ENCODE measurements around the gene WDR72.
A peak's percentile ranks its signal among the peaks of the same experiment; 100 is the strongest.
"Not testable (repeated sequence)": the region's sequence is repeated elsewhere in the genome, so short reads cannot be mapped to it uniquely, and the experiment has no call there.

Gene WDR72

DNA sequence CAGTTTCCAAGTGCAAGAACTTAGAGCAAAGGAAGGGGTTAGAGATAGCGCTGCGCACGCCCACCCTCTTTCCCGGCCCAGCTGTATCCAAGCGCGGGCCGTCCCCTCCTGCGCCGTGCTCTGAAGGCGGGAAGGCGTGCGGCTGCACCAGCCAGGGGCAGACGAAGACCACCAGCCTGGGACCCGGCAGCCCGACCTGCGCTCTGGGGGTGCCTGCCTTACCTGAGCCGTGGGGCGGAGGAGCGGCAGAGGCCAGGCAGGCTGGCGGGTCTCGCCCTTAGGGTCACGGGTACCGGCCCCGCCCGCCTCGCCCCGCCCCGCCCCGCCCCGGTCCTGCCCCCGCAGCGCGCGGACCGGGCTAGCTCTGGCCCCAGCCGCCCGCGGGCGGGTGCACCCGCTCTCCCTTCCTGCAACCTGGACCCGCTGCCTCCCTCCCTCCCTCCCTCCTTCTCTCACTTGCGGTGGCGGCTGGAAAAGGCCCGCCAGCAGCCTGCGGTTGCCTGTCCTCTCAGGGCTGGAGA, at the start of gene WDR72:
Gene WDR72, minus strand, starts transcription at position 253 of the 521 bp plus-strand sequence. CDS start 26,514 bp downstream, outside the sequence.
- DNase-seq = no peak

DNA sequence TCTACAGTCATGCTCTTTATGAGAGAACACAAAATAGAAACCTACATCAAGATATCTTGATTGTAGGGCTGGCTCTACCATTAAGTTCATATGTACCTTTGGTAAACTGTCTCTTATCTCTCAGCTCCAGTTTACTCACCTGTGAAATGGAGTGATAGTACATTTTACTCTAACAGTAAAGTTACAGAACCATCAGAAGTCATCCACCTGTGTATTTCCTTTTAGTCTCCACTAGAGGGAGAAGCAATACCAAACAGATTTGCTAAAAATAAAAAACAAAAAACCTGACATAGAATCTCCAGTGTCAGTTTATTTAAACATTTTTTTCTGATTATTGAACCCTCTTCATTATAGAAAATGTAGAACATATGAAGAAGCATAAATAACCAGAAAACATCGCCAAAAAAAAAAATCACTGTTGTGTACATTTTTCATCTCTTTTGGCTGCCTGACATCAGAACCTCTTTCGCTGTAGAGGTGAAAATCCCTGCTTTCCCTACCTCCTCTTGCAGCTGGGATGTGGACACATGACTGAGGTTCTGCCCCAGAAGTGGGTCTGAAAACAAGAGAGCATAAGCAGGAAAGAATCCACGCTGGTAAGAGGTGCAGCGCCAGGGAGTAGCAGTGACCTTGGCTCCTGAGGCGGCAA, 48.7 kb upstream of the WDR72 start:
- peak; percentile 47 for DNase-seq

DNA sequence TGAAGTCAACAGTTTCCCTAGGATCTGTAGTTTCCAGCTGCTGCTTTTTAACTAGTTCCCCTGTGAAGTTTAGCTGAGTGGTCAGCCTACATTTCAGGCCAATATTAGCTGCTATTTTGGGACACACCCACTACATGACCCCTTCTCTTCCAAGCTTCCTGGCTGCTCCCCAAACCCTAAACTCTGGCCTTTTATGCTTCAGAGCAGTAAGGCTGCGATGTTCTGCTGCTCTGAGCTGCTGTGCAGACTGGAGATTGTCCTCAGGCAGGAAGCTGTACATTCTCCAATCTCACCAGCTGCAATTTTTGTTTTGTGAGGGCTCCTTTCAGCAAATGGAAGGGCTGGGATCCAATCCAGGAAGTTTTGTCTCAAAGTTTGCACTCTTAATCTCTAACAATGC, 48.0 kb upstream of the WDR72 start:
- no peak for DNase-seq

DNA sequence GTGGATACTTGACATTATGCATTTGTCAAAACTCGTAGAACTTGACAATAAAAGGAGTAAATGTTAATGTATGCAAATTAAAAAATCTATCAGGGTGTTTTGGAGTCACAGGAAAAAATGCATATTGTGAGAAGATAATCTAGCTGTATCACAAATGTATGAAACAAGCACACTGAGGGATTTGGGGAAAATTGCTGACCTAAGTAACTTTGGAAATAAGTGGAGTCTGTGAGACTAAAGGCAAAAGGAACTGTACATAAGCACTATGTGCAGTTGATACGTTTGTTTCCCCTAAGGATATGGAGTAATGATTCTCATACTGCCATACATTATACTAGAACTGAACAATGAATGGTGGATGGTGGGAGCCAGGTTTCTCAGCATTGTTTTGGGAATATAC, 43.2 kb upstream of the WDR72 start:
- DNase-seq = no peak

DNA sequence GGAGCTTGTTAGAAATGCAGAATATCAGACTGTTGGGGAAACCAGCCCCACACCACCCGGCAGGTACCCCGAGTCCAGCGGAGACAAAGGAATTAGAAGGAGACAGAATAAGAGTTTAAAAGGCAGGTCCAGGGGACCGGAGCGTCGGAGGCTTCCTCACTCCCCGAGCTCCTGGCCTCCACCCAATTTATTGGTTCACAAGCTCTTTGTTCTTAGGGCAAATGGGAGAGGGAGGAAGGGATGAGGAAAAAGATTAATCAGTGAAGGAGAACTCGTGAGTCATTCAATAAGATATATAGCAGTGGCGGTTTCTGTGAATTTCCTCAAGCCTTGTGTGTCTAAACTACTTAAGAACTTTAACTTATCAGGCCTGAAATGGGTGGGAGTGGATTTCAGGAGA, 32.1 kb upstream of the WDR72 start:
- DNase-seq = peak; percentile 81

DNA sequence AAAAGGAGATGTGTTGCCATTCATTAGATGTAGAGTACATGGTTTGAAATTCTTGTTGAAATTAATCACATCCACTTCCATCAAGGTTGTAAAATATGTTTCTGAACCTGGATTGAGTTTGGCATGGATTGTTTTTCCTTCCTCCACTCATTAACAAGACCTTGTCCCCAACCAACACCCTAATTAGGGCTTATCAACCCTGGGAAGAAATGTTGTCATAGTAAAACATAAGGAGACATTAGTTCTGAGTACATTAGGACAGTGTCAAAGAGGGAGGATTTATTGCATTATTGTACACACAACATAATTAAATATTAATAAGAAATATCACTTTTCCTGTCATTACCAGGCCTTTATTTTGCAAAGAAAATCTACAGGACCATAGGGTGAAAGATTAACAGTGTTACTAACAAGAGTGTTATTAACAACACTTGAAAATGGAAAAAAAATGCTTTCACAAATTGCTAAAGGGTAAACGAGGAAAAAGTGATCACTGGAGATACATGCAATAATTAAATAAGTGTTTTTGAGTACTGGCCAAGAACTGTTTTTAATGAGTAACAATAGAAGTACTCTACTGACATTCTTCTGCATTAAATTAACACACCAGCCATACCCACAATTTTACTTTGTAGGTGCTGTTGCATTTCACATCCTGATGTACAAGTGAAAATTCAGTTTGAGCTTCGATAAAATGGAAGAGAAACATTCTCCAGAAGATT, 30.4 kb upstream of the WDR72 start:
- DNase-seq = no peak

DNA sequence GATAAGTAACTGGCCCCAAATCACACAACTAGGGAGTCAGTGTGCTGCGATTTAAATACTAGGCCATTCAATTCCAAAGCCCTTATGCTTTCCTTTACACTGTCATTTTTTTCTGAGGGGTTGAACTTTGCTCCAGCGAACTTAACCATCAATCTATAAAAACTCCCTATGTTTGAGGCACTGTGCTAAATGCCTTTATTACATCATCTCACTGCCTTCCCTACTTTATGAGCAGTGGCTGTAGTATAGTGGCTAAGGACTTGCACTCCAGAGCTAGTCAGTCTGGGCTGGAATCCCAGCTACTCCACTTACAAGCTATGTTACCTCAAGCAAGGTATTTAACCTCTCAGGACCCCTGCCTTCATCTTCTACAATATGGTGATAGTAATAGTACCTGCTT, 26.9 kb upstream of the WDR72 start:
- DNase-seq = no peak

DNA sequence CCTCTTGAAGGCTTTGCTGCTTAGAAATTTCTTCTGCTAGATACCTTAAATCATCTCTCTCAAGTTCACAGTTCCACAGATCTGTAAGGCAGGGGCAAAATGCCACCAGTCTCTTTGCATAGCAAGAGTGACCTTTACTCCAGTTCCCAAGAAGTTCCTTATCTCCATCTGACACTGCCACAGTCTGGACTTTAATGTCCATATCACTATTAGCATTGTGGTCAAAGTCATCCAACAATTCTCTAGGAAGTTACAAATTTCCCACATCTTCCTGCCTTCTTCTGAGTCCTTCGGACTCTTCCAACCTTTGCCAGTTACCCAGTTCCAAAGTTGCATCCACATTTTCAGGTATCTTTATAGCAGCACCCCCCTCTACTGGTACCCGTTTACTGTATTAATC, 25.8 kb upstream of the WDR72 start:
- DNase-seq = not testable (repeated sequence)

DNA sequence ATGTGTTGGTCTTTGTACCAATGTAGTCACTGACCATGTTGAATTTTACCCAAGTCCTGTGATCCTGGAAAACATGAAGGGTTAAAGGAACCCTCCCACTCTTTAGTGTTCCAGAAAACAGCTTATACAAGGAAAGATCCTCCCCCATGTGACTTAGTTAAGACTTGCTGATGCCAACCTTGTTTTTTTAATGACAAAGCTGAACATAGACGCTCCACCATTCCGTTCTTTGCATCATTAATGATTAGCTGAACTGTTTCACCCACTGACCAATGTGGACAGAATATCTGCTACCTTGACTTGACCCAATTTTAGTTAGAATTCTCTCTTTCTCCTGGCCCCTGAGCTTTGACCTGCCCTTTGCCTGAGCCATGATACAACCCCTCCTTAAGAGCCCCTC, 3.5 kb upstream of the WDR72 start:
- peak; percentile 72 for DNase-seq

DNA sequence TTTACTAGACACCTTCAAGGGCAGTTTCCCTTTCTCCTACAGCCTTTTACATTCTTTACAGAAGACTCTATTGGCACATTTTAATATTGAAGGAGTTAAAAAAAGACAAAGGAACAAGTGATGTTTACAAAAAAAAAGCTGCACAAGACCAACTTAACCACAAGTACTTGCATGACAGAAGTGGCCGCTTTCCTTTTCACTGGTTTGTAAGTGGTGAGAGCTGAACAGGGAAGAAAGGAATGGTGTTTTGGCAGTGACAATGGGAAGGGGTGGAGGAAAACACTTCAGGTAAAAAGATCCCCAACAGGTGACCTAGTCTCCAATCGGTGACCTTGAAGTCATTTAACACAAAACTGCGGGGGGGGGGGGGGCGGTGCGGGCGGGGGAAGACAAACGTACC, 1.1 kb downstream of the WDR72 start:
- no peak for DNase-seq

DNA sequence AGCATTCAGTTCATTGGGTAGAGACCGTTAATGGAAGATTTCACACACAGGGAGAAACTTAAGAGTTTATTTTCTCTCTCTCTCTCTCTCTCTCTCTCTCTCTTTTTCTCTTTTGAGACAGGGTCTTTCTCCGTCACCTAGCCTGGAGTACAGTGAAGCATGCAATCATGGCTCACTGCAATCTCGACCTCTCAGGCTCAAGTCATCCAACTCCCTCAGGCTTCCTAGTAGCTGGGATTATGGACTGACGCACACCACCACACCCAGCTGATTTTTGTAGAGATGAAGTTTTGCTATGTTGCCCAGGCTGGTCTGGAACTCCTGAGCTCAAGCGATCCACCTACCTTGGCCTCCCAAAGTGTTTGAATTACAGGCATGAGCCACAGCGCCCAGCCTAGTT, 1.6 kb downstream of the WDR72 start:
- peak; percentile 48 for DNase-seq

DNA sequence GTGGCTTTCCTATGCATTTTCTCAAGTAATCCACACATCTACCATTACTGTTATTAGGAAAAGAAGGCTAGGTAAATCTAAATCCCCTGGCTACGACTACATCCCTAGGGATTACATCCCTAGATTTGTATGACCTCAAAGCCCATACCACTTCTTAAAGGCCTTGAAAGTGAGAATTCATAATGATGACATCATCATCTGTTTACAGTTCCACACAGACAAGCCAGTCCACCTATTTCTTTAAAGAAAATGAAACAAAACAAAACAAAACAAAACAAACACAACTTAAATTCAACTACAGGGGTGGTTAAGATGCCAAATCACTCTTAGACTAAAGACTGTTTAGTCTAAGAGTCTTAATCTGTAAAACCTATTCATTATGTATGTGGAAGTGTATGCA, 5.7 kb downstream of the WDR72 start:
- DNase-seq = no peak

DNA sequence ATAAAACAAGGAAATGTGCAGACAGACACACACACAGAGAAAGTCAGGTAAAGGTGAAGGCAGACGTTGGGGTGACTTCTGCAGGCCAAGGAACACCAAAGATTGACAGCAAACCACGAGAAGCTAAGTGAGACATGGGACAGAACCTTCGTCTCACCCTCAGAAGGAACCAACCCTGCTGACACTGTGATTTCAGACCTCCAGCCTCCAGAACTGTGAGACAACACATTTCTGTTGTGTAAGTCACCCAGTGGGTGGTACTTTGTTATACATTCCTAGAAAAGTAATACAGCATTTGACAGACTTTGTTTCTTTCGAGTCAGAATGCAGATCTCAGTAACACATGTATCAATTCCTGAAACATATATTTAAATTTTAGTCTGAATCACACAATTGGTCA, 7.1 kb downstream of the WDR72 start:
- DNase-seq = no peak

DNA sequence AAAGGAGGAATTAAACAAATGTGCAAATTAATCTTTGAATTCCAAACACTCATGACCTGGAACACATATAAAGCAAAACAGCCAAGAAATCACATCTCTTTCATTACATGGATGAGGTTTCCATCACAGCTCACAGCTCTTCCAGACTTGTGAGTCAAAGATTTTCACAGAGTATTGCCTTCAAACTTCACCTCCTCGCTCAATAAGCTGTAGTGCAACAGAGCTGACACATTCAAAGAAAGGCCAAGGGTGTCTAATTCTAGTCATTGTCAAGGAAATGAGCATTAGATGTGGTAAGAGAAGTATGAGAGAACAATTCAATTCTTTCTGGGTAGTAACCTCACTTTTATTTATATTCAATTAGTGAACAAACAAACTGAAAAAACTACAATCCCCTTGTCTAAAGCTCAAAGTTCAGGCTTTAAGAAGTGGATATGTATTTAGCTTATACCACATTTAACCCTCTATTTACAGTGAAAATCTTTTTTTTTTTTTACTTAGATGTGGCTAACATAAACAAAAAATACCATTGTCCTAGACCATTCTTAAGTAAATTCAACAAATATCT, 11.9 kb downstream of the WDR72 start:
- peak; percentile 48 for DNase-seq

DNA sequence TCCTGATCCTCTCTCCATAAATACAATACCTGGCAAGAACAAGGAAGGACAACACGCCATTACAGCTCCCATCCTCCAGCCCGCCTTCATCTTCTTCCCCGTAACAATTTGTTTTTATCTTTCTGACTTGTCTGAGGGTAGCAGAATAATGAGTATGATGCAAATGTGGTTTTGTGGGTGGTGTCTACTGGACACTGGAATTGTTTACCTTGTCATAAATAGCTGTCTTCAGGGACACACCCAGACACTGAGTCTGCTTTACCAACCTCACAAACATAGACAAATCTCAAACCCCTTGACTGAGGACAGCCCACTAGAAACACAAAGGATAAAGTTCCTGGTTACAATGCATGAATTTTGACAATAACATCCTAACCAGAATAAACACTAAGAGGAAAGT, 13.4 kb downstream of the WDR72 start:
- DNase-seq = no peak

DNA sequence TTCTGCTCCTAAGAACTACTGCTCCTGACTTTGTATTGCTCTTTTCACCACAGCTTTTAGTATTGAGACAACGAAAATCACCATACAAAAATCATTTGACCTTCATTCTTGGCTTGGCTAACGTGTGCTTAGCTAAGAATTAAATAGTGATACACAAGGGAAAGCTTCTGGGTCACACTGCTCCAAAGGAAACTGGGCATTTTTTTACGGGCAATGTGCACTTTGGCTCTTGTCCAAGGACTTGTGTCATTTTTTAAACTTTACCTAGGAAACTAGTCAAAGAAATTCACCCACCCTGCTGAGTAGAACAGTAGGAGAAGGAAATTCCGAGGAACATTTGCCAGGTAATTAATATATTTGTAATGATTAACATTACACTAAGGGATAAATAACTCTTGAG, 19.8 kb downstream of the WDR72 start:
- DNase-seq = peak; percentile 79

DNA sequence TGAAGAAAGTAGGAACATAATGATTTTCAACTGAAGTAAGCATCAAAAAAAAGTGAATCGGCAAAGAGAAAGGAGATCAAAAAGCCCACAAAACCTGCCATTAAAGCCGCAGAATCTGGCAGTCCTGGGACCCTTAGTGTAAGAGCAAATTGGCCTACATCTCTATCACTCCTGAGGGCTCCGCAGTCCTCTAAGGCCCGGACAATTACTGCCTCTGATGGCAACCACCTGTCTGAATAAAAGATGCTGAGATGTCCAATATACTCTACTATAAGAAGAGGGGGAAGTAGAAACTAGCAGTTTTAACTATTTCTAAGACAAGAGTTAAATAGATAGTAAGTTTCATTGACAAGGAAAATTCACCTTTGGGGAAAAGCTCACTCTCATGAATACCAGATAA, 20.3 kb downstream of the WDR72 start:
- DNase-seq = no peak

DNA sequence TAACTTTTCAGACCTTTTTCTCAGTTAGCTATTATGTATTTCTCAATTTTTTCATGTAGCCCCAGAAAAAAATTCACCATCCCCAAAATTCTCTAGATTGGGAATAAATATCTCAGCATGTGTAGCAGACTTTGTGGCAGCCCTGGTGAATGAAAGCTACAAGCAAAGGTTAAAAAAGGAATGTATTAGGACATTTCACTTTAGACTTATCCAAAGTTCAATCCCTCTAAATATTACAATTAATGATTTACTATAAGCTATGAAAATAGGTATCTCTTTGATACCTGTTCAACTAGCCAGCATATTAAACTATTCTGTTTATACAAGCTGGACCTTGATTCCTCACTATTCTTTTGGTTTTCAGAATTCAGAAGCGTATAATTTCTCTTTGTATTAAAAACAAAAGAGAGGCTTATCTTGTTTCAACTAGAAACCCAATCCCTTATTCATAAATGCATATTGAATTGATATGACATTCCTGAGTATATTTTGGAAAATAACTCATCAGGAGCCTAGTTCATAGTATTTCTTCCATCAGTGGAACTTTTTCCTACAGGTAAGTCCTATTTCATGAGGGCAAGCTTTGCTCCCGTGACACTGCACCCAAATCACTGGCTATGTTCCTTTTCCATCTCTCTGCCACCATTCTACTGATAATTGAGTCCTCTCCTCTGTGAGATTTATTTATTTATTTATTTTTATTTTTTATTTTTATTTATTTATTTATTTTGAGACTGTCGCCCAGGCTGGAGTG, 38.0 kb downstream of the WDR72 start:
- no peak for DNase-seq

DNA sequence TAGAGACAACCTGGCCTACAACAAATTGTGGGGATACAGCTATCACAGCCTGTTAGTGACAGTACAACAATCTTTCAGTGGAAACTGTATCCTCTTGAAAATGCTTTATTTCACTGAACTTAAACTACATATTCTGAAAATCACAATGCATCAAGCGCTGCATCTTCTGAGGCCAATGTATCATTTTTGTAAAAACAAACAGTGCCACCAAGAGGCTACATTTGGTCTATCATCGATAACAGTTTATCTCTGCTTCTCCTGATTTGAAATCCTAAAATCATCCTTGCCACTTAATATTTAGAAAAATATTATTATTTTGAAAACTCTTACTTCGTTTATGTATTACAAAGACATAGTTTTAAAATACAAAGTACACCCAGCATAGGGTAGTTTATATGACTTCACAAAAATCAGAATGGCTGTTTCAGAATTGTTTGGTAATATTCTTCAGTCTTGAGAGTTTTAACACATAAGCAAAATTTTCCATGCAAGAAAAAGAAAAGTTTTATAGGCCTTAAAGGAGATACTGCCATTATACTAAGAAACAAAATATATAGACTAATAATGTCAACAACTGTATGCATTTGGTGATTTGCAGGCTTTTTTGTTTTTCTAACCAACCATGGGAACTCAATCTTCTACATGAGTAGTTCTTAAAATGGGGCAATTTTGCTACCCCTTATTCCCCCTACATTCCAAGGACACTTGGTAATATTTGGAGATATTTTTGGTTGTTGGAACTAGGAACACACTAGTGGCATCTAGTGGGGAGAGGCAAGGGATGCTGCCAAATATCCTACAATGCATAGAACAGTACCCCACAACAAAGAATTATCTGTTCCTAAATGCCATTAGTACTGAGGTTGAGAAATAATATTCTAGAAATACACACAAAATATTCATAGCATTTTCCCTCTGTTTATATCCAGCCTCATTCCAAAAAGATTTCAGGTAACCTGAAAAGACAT, 42.3 kb downstream of the WDR72 start:
- DNase-seq = peak; percentile 24

DNA sequence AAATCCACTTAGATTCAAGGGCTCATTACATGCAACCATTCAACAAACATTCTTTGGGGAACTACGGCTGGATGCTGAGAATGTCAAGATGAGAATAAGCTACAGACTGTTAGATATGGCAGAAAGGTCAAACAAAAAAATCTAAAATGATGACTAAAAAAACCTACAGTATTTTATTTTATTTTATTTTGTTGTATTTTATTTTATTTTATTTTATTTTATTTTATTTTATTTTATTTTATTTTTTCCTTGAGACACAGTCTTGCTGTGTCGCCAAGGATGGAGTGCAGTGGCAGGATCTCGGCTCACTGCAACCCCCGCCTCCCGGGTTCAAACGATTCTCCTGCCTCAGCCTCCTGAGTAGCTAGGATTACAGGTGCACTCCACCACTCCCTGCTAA, 46.2 kb downstream of the WDR72 start:
- DNase-seq = no peak

DNA sequence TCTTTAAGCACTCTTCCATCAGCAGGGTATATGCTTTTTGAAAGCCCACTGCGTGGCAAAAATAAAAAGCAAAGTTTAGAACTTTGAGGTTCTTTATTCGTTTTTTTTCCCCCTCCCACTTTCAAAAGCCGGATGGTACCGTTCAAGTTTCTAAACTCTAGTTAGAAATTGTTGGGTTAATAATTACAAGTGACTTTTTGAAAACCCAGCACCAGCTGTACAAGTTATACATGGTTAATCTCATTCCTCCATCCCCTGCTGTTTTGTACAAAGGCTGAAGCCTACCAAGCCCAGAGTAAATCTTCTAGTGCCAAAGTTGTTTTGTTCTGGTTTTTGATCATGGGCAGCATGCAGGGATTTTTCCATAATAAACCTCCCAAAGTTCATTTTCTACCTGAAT, 48.6 kb downstream of the WDR72 start:
- peak; percentile 35 for DNase-seq

DNA sequence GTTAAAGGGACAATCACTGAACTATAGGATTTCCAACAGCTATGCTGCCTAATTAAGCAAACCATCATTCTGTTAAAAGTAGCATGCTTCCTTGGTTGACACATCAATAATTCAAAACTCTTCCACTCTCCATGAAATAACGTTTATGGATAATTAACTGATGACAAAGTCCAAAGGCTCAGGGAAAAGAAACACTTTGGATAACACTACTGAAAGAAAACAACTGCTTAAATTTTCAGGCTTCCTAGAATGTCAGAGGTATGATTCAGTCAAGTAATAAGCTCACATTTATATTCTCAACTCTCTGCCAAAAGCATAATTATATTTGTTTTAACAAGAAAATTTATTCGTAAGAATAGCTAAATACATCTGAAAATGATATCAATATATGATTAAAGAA, 49.6 kb downstream of the WDR72 start:
- DNase-seq = peak; percentile 60

Measured in kidney glomerular epithelial cell (primary cell).